Hematopoietic multipotent progenitor cell treated with erythropoietin and hydrocortisone succinate and interleukin-3 and kit ligand, for 6 days (in vitro differentiated cells): ENCODE measurements around the gene ALK.

Experiments used
- DNase-seq: peaks from one replicate; pipeline ENCODE4 v3.0.0-alpha.2; 2015

The ALK gene

GRCh38 chr2:29376541-29376940 lies 544.8 kb downstream of the ALK start:
- no peak for DNase-seq

DNA sequence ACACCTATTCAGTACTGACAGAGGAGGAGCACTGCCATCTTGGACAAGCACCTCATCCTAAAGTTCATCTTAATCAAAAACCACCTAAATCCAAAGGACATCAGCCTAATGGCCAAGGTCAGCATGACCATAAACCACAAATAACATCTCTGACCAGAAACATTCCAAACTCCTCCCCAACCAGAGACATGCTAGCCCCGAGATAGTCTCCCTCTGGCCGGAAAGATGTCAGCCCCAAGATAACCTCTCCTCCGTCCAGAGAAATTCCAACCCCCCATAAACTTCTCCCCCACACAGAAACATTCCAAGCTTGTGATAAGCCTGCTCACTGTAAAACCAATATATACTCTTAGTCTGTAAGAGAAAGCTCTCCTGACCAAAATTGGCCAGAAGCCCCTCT lies 545.5 kb downstream of the ALK start:
- no peak for DNase-seq

DNA sequence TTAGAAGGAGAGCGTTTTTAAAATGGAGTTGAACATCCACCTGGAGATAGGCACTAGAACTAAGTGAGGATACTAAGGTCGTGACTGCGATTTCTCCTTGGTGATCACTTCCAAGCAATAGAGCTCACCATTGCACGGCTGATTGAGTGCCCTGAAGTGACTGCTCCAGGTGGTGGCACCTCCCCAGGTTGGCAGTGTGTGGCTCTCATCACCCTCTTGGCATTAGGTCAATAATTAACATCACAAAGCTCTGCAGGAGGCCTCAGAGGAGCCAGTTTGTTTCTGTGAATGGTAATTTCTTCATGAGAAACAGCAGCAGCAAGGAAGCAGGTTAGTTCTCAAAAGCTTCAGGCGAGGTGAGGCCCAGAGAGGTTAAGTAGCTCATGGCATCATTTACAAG lies 546.6 kb downstream of the ALK start:
- no peak for DNase-seq

- DNase-seq, result no peak
Measured at GRCh38 chr2:29373870-29374269, 547.5 kb downstream of the ALK start.

GRCh38 chr2:29372185-29372584 lies 549.2 kb downstream of the ALK start:
- DNase-seq, result no peak

- DNase-seq, result no peak
Measured at GRCh38 chr2:29370581-29371125, 550.7 kb downstream of the ALK start.

GRCh38 chr2:29370173-29370572 lies 551.2 kb downstream of the ALK start:
- no peak for DNase-seq

DNA sequence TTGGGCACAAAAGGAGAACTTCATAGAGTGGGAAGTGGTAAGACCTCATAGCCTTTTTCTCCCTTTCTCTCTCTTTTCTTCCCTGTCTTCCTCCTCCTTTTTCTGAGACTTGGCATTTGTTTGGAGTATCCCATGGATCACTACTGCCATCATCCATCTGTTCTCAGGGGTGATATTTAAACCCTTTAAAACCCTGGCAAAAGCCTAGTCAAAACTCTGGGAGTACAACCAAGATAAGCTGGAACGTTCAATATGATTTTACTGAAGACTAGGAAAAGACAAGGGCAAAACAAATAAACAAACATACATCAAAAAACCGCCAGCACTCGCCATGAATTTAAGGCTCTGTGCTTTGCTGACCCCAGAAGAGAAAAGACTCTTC lies 552.7 kb downstream of the ALK start:
- no peak for DNase-seq

DNA sequence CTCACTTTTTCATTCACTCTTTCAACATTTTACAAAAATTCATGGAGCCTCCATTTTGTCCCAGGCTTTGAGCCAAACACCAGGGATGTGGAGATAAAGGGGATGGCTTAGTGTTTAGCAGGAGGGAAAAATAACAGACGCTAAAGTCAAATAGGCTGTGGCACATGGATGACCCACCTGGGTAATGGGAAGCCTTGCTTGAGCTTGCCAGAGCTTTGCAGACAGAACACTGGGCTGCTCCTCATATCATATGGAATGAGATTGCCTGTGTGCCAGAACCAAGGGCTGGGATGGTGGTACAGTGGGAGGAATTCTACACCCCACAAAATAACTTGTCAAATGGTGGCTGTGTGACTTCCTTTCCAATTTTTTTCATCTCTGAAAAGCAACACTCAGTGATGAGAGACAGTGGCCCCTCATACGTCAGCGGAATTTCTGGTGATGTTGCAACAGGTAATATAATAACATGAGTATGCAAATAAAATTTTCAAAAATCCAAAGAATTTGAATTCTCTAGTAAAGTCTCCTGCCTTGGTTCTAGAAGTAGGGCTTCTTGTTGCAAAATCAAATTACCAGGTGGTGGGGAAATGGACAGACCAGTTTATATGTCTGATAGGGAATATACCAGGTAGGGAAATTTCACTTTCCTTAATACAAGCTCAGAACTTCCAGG lies 553.3 kb downstream of the ALK start:
- no peak for DNase-seq

DNA sequence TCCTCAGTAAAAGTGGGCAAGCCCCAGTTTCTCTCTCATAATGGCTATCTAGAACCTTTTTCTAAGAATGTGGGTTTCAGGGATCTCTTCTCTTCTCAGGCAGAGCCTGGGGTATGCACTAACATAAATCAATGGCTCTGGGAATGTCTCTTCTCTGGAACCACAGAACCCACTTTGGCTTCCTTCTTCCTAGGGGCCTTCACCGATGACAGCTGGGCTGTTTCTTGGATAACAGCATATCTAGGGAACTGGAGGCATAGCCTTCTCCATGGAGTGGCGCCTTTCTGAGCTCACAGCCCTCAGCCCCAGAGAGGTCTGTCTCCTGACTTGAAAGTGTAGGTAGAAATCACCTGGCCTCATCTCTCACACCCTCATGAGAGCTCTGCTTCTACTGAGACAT lies 558.3 kb downstream of the ALK start:
- no peak for DNase-seq

- DNase-seq, result no peak
Measured at GRCh38 chr2:29361231-29361630, 560.2 kb downstream of the ALK start.

- no peak for DNase-seq
Measured at GRCh38 chr2:29360016-29360784, 561.2 kb downstream of the ALK start.

DNA sequence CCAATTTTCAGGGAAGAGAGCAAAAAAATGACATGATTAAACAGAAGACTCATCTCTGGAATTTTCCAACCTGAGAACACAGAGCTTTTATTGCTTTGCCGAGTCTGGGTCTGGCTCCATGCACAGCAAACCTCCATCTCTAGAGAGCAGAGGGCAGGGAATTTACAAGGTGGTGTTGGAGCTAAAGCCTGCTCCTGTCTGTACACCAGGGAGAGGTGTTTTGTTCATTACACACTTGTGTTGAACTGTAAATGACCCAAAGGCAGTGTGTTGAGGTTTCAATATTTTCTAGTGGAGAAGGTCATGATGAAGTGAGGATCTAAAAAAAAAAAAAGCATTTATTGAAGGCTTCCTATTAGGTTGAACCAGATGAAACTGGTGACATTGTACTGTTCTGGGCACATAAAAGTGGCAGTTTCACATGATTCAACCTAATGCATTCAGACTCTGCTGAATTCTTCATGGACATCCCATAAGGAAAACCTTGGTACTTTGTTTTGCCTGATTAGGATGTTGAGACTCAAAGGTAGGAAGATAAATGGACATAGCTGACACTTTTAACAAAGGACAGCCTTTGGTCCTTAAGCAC lies 567.9 kb downstream of the ALK start:
- no peak for DNase-seq

DNA sequence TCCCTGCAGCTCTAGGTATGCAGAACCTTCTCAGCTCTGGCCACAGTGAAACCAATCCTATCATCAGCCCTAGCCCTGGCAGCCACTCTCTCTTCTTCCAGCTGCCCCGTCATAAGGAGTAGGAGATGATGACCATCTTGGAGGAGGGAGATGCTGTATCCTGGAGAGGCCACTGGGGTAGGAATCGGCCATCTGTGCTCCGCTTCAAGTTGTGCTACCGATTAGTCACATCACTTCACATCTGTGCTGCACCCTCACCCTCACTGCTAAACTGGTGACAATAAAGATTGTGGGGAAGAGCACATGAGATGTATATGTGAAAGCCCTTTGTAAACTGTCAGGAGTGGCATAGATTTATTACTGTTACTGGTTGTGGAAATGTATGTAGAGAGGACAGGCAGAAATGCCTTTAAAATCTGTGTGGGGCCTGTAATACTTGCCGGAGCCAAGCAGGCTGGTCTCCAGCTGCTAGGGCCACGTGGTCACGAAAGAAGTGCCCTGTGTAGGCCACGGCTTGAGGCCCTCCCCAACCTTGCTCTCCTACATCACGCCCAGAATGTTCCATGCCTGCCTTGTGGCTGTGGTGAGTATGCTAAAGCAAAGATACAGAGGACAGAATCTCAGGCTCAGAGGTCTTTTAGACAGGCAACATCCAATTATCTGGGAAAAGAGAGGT lies 569.3 kb downstream of the ALK start:
- no peak for DNase-seq

GRCh38 chr2:29351248-29351647 lies 570.1 kb downstream of the ALK start:
- DNase-seq, result no peak

GRCh38 chr2:29349316-29350030 lies 571.9 kb downstream of the ALK start:
- DNase-seq, result no peak

DNA sequence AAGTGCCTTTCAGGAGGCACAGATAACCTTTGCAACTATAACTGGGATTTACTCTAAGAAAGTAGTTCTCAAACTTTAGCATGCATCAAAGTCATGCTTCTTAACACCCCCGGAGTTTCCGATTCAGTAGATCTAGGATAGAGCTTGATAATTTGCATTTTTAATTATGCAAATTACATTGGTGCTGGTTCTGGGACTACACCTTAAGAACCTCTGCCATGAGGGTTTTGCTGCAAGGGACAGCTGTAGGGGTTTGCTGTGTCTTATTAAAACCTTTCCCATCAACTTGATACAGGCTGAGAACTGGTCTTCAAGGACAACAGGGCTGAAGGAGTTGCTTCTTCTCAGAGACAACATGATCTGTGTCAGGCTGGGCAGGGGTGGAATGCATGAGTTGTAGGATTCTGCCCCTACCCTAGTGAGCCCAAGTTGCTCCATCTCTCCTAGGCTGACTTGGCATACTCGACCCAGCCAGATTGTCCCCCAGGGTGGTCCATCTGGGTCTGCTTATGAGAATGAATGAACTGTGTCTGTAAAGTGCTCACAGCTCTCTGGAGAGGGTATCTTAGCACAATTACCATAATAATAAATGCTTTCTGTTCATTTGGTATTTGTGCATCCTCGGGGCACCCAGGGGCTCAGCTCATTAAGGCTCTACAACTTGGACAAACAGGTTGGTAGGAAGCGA lies 573.5 kb downstream of the ALK start:
- no peak for DNase-seq

DNA sequence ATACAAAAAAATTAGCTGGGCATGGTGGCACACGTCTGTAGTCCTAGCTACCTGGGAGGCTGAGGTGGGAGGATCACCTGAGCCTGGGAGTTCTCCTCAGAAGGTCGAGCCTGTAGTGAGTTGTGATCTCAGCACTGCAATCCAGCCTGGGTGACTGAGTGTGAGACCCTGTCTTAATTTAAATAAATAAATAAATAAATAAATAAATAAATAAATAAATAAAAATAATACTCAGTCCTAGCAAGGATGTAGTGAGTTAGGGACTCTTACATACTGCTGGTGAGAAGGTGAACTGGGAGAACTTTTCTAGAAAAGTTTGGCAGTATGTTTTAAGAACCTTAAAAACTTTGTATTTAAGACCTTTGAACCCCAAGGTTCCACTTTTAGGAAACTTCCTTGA lies 576.1 kb downstream of the ALK start:
- no peak for DNase-seq

- DNase-seq, result no peak
Measured at GRCh38 chr2:29343830-29344229, 577.6 kb downstream of the ALK start.

GRCh38 chr2:29336341-29337241 lies 584.8 kb downstream of the ALK start:
- DNase-seq, result no peak

DNA sequence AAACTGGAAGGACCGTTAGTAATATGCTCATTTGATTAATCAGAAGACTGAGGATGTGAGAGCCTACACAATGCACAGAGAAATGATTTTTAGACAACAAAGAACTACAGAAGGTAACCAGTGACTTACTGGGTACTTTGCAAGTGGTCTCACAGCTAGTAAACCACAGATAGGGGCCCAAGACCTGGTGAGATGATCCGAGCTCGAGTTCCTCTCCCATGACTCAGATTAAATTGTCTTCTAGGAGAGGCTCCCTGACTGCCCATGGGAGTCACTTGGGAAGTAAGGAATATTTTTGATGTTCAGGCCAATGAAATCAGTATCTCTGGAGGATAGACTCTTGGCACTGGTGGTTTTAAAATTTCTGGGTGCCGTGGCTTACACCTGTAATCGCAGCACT lies 586.0 kb downstream of the ALK start:
- no peak for DNase-seq
